GM19324 (cell line): ENCODE results near the gene BCAP31.
A peak's percentile ranks its signal among the peaks of the same experiment; 100 is the strongest.

Experiments
- ATAC-seq: cut with Tn5 transposase; IDR thresholded peaks from one replicate; pipeline ENCODE4 v1.9.1; 2021; ENCODE audit warnings: mild to moderate bottlenecking, moderate library complexity; ENCODE audit not compliant: unreplicated experiment, low FRiP score

The BCAP31 gene

DNA sequence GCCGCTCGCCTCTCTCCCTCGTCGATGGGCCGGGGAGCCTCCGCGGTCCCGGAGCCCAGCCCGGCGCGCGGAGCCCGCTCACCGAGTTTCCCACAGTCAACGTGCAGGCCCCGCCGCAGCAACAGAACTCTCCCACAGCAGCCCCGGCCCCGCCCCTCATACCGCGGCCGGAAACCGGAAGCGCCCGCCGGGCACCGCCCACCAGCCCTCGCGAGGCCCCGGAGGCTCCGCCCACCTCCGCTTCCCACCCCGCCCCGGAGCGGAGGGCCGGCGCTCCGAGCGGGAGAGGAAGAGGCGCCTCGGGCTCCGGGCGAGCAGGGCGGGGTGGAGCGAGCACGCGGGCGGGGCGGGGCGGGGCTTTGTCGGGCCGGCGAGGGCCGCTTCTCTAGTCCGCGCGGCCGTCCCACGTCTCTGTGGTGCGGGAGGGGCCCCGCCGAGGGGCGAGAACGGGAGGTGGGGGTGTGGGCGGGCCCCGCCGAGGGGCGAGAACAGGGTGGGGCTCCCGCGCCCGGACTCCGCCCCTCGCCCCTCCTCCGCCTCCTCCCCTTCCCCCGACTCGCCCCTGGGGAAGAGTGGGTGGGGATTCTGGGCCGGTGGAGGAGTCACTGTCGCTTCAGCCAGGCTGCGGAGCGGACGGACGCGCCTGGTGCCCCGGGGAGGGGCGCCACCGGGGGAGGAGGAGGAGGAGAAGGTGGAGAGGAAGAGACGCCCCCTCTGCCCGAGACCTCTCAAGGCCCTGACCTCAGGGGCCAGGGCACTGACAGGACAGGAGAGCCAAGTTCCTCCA is at the start of gene BCAP31, which contains the start of gene ABCD1:
Gene BCAP31, minus strand, starts transcription at position 136 of the 787 bp plus-strand sequence. CDS start 1,143 bp downstream, outside the sequence.
Gene ABCD1, plus strand, starts transcription at position 605 of the 787 bp plus-strand sequence. CDS start 411 bp downstream, outside the sequence.
- peak; percentile 69 for ATAC-seq

DNA sequence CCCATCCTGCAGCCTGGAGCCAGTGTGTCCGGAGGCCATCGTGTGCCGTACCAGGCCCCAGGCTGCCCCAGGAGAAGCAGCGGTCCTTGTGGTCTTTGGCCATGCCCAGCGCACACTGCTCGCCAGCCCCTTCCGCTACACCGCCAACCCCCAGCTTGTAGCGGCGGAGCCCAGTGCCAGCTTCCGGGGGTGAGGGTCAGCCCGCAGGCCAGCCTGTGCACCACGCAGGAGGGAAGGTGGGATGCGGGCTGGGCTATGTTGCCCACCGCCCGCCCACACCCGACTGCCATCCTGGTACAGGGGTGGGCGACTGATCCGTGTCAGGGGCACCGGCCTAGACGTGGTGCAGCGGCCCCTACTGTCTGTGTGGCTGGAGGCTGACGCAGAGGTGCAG is 49.0 kb upstream of the BCAP31 start:
- ATAC-seq: no peak

DNA sequence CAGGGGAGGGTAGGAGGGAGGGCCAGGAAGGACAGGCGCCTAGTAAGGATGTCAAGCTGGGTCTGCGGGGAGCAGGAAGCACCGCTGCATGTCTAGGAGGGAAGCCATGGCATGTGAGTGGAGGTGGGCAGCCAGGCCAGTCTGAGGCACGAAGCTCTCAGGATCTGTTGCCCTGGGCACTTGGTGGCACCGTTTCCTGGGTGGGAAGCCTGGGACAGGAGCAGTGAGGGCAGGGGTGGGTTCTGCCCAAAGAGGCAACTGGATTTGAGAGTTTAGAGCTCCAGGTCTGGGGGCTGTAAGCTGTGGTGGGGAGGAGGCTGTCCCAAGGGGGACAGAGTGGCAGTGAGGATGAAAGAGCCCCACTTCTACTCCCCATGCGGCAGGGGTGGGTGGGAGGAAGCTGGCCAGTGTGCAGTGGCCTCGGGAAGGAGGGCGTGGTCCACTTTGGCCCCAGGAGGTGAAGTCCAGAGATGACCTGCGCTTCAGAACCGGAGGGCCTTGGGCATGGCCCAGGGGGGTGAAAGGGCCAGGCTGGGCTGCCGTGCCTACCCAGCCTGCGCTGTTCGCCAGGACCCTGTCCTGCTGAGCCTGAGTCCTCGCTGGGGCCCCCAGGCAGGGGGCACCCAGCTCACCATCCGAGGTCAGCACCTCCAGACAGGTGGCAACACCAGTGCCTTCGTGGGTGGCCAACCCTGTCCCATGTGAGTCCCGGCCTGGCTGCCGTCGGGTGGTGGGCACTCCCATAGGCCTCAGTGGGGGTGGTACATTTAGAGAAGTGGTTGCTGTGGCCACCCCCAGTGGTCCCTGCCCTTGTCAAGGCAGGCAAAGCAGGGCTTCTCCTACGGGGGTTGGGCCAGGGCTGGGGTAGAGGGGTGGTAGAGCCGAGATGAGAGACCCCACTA is 48.4 kb upstream of the BCAP31 start:
- ATAC-seq: no peak

DNA sequence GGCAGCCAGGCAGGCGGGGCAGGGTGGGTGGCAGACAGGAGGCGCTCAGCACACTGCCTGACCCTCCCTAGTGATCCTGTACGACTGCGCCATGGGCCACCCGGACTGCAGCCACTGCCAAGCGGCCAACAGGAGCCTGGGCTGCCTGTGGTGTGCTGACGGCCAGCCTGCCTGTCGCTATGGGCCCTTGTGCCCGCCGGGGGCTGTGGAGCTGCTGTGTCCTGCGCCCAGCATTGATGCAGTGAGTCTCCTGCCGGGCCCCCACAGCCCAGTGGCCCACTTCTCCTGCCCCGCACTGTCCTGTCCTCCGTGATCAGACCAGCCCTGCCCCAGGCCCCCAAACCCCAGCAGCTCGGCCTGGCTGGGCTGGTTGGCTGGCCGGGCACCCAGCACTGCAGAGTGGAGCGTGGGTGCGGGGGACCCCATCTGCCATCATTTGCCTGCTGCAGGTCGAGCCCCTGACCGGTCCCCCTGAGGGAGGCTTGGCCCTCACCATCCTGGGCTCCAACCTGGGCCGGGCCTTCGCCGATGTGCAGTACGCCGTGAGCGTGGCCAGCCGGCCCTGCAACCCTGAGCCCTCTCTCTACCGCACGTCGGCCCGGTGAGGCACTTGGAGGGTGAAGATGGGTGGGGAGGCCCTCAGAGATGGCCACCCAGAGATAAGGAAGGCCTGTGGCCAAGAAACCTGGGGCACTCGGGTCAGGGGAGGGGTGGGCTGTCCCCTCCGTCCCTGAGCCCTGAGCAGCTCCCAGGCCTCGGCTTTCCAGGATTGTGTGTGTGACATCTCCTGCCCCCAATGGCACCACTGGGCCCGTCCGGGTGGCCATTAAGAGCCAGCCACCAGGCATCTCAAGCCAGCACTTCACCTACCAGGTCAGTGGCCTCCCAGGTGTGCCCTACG is 47.5 kb upstream of the BCAP31 start:
- no peak for ATAC-seq

DNA sequence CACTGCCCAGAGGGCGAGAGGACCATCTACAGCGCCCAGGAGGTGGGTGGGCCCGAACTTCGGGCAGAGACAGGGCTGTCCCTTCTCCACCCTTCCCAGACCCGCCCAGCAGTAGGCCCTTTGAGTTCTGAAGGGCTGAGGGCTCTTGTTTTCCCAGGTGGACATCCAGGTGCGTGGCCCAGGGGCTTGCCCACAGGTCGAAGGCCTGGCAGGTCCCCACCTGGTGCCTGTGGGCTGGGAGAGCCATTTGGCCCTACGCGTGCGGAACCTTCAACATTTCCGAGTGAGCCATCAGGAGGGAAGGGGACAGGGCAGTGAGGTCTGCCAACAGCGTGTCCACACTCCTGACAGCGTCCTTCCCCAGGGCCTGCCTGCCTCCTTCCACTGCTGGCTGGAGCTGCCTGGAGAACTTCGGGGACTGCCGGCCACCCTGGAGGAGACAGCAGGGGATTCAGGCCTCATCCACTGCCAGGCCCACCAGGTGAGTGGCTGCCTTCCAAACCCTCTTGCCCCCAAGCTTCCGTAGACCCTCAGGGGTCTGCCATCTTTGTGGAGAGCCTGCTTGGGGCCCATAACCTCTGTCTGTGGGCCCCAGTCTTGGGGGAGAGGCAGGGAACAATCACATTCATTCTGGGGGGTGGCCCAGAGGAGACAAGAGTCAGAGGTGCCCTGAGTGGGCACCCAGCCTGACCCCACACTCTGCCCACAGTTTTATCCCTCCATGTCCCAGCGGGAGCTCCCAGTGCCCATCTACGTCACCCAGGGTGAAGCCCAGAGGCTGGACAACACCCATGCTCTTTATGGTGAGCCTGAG is 46.6 kb upstream of the BCAP31 start:
- no peak for ATAC-seq

DNA sequence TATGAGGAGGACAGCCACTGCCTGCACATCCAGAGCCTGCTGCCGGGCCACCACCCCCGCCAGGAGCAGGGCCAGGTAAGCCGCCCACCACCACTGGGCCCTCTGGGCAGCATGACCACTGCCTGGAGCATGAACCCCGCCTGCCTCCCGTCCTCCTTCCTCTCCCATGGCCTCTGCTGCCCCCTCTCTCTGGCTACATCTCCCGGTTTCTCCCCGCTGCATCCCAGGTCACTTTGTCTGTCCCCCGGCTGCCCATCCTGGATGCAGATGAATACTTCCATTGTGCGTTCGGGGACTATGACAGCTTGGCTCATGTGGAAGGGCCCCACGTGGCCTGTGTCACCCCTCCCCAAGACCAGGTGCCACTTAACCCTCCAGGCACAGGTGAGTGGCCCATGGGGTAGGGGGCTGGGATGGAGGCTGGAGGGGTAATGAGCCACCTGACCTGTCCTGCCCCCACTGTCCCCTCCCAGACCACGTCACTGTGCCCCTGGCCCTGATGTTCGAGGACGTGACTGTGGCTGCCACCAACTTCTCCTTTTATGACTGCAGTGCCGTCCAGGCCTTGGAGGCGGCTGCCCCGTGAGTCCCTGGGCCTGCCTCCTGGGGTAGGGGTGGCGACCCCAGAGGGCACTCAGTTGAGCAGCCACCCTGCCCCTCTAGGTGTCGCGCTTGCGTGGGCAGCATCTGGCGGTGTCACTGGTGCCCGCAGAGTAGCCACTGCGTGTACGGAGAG is 45.8 kb upstream of the BCAP31 start:
- no peak for ATAC-seq

DNA sequence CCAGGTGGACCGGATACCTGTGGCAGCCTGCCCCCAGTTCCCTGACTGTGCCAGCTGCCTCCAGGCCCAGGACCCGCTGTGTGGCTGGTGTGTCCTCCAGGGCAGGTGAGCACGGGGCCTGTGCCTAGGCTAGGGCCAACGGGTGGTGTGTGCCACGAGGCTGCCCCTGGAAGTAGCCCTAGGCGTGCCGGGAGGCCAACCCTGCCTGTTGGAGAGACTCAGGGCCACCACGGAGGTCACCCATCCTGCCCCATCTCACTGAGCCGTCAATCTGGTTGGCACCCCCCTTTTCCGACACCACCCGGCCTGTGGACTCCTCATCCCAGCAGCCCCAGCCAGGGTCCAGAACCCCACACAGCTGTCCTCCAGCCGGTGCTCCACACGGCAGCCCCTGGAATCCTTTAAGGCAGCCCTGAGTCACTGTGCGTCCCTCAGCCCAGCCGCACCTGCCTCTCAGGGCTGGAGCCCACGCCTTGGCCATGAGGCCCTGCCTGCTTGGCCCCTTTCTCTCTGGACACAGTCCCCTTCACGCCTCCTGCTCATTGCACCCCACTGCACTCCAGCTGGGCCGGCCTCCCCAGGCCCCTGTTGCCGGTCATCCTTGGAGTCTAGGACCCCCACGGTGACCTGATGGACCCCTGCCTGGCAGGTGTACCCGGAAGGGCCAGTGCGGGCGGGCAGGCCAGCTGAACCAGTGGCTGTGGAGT is 45.1 kb upstream of the BCAP31 start:
- ATAC-seq: no peak

DNA sequence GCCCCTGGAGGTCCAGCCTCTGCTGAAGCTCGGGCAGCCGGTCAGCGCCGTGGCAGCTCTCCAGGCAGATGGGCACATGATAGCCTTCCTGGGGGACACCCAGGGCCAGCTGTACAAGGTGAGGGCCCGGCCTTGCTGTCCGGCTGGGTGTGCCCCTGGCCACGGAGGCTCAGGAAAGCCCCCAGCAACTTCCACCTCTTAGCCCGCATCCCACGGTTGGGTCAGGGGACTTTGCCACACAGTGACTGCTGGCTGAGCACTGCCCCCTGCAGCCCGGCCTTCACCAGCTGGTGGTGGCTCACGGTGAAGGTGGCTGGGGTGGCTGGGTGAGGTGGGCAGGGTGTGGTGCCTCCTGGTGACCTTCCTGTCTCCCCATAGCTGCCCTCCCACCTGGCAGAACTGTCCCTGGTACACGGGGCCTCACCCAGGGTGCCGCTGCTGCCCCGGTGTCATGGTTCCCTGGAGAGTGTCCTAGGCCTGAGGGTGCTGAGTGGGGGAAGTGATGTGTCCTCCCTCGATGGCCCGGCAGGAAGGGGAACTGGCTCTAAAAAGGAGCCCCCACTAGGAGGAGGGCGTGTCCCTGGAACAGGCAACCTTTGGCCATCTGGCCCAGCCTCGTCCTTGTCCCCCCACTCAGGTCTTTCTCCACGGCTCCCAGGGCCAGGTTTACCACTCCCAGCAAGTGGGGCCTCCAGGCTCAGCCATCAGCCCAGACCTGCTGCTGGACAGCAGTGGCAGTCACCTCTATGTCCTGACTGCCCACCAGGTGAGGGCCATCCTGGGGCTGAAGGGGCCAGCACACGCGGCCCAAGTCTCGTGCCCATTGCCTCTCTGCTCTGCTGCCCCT is 44.3 kb upstream of the BCAP31 start:
- no peak for ATAC-seq

DNA sequence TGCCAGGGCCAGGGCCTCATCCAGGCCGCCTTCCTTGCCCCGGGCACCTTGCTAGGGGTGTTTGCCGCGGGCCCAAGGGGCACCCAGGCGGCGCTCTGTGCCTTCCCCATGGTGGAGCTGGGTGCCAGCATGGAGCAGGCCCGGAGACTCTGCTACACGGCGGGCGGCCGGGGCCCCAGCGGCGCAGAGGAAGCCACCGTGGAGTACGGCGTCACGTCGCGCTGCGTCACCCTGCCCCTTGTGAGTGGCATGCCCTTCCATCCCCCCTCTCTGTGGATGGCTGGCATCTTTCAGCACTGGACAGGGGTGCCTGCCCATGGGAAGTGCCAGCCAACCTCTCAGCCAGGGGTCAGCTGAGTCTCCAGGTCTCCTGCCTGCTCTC is 43.5 kb upstream of the BCAP31 start:
- ATAC-seq: no peak

DNA sequence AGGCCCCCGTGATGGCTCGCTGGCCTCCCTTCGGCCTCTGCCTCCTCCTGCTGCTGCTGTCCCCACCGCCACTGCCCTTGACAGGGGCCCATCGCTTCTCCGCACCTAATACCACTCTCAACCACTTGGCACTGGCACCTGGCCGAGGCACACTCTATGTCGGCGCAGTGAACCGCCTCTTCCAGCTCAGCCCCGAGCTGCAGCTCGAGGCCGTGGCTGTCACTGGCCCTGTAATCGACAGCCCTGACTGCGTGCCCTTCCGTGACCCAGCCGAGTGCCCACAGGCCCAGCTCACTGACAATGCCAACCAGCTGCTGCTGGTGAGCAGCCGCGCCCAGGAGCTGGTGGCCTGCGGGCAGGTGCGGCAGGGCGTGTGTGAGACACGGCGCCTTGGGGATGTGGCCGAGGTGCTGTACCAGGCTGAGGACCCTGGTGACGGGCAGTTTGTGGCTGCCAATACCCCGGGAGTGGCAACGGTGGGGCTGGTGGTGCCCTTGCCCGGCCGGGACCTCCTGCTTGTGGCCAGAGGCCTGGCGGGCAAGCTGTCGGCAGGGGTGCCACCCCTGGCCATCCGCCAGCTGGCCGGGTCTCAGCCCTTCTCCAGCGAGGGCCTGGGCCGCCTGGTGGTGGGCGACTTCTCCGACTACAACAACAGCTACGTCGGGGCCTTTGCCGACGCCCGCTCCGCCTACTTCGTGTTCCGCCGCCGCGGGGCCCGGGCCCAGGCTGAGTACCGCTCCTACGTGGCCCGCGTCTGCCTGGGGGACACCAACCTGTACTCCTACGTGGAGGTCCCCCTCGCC is 42.9 kb upstream of the BCAP31 start:
- ATAC-seq: no peak

DNA sequence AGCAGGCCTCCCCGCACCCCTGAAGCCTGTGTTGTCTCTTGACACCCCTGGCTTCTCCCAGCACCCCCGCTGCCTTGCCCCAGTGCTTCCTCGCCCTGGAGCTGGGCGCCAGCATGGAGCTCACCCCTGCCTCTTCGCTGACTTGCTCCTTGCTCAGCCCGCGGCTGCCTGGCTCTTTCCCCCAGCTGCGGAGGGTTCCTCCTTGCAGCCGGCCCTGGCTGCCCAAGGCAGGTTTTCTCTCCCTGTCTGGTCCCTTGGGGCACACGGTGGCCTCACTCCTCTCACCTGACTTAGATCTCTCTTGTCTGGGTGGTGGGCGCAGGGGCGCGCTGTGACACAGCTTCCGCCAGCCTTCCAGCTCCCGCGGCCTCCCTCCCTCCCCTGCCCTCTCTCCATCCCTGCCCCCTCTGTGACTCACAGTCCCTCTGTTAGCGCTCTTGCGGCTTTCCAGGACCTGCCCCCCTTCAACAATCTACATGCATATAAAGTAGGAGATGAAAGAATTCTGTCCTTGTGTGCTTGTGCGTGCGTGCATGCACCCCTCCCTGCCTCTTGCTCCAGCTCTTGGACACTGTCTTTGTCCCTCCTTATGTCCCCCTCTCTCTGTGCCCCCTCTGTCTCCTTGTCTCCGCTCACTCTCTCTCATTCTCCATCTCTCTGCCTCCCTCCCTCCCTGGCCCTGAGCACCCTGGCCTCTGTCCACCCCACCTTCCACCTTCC is 42.1 kb upstream of the BCAP31 start:
- ATAC-seq: no peak

DNA sequence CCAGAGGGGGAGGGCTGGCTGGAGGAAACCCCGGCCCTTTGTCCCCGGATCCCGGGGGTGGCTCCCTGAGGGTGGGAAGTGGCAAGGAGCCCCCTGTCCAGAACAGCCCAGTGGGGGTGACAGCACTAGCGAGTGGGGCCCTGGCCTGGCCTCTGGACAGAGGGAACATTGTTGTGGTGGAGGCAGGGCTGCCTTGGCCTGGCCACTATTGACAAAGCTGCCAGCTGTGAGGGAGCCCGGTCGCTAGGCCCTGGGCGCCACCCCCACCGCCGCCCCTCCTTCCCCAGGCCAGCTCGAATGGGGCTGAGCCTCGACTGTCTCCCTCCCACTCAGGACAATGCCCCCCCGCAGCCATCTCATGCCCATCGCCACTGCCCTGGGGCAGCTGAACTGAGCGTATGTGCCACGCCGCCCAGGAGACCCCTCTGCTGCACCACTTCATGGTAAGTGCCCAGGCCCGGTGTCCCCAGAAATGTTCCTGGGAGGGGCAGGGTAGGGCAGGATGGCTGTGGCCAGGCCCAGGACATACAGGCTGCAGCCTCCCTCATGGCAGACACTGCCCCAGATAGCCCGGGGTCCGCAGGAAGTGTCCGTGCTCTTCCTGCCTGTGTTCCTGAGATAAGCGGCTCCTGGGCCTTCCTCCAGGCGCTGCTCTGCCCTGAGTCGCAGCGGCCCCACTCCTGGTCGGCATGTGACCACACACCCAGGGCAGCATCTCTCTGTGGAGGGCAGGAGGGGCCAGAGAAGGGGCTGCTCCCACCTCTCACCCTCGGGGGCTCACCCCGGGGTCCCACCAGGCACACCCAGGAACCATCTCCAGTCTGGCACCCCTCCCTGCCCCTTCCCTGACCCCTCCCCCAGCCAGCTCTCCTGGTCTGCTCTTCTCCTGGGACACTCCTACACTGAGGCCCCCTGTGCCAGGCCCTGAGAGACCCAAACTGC is 41.2 kb upstream of the BCAP31 start:
- no peak for ATAC-seq

DNA sequence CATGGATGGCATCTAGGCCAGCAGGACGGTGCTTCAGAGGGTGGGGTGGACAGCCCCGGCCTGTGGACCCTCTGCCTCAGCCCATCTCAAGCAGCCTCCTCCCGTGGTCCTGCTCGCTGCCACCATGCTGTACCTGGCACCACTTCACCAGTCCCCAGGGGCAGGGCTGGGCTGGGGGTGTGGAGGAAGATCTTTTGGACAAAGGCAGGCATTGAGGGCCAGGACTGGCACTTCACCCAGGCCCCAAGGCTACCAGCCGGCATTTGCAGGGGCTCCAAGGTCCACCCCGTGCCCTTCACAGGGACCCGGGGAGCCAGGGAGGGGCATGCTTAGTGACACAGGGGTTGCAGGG is 40.6 kb upstream of the BCAP31 start:
- ATAC-seq: no peak

DNA sequence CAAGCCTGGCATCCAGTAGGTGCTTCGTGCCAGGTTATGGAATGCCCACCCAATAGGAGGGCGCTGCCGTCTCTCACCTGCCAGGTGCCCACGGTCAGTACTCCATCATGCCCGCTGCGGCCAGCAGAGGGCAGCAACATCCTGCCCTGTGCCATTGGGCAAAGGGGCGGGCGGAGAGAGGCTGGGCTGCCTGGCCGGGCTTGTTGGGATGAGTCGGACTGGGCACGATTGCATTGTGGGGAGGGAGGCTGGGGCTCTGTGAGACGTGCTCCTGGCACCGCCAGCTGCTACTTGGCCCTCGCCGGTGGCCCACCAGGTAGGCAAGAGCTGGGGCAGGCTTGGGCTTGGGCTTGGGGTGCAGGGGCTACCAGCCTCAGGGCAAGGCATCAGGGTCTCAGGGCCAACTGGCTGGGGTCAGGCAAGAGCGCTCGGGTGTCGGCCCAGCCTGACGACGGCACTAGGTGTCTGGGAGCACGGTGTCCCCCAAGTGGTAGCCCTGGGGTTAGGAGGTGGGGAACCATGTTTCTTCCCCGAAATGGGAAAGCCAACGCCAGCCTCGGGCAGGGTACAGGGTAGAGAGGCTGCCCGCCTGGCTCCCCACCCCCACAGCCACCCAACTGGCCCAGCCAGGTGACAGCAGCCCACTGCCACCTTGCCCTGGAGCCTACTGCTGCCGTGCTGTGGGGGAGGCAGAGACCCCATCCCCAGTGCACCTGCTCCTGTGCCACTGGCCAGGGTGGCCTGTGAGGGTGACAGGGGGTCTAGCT is 40.0 kb upstream of the BCAP31 start, which contains the start of gene PLXNB3:
Gene PLXNB3, plus strand, starts transcription at position 261 of the 767 bp plus-strand sequence. CDS start 1,287 bp downstream, outside the sequence.
- peak; percentile 54 for ATAC-seq
